GM19035 (cell line): Measurements from ENCODE around the gene PRAMEF11.
"Not testable (repeated sequence)": the region's sequence is repeated elsewhere in the genome, so short reads cannot be mapped to it uniquely, and the experiment has no call there.

Experiments used
- ATAC-seq: cut with Tn5 transposase; IDR thresholded peaks from one replicate; pipeline ENCODE4 v1.9.1; 2021; ENCODE audit not compliant: unreplicated experiment

PRAMEF11 gene

GRCh38 chr1:12831310-12831709, at the start of gene PRAMEF11:
TSS of gene PRAMEF11 (minus strand) at chr1:12831410. CDS start at chr1:12828789, 2,621 bp downstream.
- not testable (repeated sequence) for ATAC-seq

- not testable (repeated sequence) for ATAC-seq
These were observed 47.2 kb upstream of the PRAMEF11 start for GRCh38 chr1:12878453-12878852.

GRCh38 chr1:12863131-12863880, 32.1 kb upstream of the PRAMEF11 start:
- ATAC-seq, result not testable (repeated sequence)

- ATAC-seq, result not testable (repeated sequence)
These were observed 25.6 kb upstream of the PRAMEF11 start, which contains the start of gene PRAMEF2 for GRCh38 chr1:12856786-12857185. TSS of gene PRAMEF2 (plus strand) at chr1:12857086. CDS start at chr1:12859010, 1,924 bp downstream.

GRCh38 chr1:12851779-12852178, 20.6 kb upstream of the PRAMEF11 start:
- ATAC-seq, result no peak

- ATAC-seq, result not testable (repeated sequence)
These were observed 17.4 kb upstream of the PRAMEF11 start, which contains the start of gene HNRNPCL1 for GRCh38 chr1:12848620-12849019. TSS of gene HNRNPCL1 (minus strand) at chr1:12848720. CDS start at chr1:12848289, 431 bp downstream.

GRCh38 chr1:12833251-12833650, 2.0 kb upstream of the PRAMEF11 start:
- ATAC-seq, result not testable (repeated sequence)

- not testable (repeated sequence) for ATAC-seq
These were observed 12.1 kb downstream of the PRAMEF11 start for GRCh38 chr1:12819061-12819460.

GRCh38 chr1:12811409-12811784, 19.8 kb downstream of the PRAMEF11 start:
- ATAC-seq, result no peak

GRCh38 chr1:12810691-12811408, 20.4 kb downstream of the PRAMEF11 start:
- ATAC-seq, result no peak

- ATAC-seq, result no peak
These were observed 21.3 kb downstream of the PRAMEF11 start for GRCh38 chr1:12809933-12810332.

GRCh38 chr1:12799730-12800129, 31.5 kb downstream of the PRAMEF11 start:
- ATAC-seq, result no peak

- ATAC-seq, result no peak
These were observed 32.3 kb downstream of the PRAMEF11 start for GRCh38 chr1:12798911-12799310.

GRCh38 chr1:12791097-12791496, 40.1 kb downstream of the PRAMEF11 start, which contains the start of gene PRAMEF1:
TSS of gene PRAMEF1 (plus strand) at chr1:12791397. CDS start at chr1:12793228, 1,831 bp downstream.
- ATAC-seq, result not testable (repeated sequence)

- ATAC-seq, result not testable (repeated sequence)
These were observed 46.5 kb downstream of the PRAMEF11 start for GRCh38 chr1:12784729-12785128.

- not testable (repeated sequence) for ATAC-seq
These were observed 47.4 kb downstream of the PRAMEF11 start for GRCh38 chr1:12783783-12784182.

- ATAC-seq, result not testable (repeated sequence)
These were observed 49.7 kb downstream of the PRAMEF11 start for GRCh38 chr1:12781488-12781887.

- no peak for ATAC-seq
These were observed 52.3 kb downstream of the PRAMEF11 start for GRCh38 chr1:12778907-12779306.

- ATAC-seq, result no peak
These were observed 53.1 kb downstream of the PRAMEF11 start for GRCh38 chr1:12778061-12778460.

GRCh38 chr1:12776801-12777557, 54.2 kb downstream of the PRAMEF11 start:
- no peak for ATAC-seq

- no peak for ATAC-seq
These were observed 55.8 kb downstream of the PRAMEF11 start for GRCh38 chr1:12775443-12775842.
